AG09309 (cell line): ENCODE data around the gene GSG1.

Experiments
- DNase-seq: peaks from one replicate; pipeline ENCODE4 v3.0.0-alpha.2; 2010; ENCODE audit warnings: low read depth
- H3K4me3 ChIP-seq: 2 replicates; pipeline ENCODE4 v1.5.1; 2011; ENCODE audit warnings: mild to moderate bottlenecking, low read depth, low read length, moderate library complexity; ENCODE audit not compliant: control insufficient read depth
- TF ChIP-seq, protein P1 (sequence below): IDR thresholded peaks from 2 replicates; pipeline ENCODE4 v1.5.1; 2011; ENCODE audit warnings: mild to moderate bottlenecking, low read depth, low read length, inconsistent platforms; ENCODE audit not compliant: insufficient read depth, control insufficient read depth; ENCODE audit errors: missing control alignments

Gene GSG1

DNA sequence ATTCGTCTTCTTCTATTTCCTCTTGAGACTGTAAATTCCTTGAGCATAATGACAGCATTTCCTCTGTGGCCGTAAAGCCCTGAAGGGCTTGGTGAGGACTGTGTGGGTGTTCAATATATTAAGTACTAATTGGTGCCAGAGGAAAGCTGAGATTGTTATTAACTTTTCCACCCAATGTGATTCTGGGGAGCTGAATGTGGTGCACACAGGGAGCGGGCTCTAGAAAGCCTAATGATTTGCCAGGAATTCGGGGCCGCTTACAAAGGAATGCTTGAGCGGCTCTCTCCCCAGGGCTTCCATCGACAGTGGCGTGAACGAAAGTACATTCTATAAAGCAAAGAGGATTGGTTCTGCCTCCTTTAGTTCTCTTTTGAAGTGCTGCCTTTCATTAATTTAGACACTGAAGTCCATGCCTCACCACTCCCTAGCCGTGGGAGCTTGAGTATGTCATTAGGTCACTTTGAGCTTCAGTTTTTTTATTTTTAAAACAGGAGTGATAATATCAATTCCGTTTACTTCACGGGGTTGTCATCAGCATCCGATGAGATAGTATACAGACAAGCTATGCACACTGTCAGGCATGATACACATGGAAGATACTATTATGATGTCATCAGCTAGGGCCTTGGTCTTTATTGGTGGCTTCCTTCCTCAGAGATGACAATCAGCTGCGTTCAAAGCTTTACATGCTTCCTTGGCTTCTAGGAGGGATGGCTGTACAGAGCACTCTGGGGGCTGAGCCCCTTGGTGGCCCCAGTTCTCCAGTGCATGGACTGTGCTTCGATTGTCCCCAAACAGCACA lies 11.0 kb upstream of the GSG1 start:
- no peak overlapping the region for H3K4me3 ChIP-seq
- TF ChIP-seq, protein P1, sequence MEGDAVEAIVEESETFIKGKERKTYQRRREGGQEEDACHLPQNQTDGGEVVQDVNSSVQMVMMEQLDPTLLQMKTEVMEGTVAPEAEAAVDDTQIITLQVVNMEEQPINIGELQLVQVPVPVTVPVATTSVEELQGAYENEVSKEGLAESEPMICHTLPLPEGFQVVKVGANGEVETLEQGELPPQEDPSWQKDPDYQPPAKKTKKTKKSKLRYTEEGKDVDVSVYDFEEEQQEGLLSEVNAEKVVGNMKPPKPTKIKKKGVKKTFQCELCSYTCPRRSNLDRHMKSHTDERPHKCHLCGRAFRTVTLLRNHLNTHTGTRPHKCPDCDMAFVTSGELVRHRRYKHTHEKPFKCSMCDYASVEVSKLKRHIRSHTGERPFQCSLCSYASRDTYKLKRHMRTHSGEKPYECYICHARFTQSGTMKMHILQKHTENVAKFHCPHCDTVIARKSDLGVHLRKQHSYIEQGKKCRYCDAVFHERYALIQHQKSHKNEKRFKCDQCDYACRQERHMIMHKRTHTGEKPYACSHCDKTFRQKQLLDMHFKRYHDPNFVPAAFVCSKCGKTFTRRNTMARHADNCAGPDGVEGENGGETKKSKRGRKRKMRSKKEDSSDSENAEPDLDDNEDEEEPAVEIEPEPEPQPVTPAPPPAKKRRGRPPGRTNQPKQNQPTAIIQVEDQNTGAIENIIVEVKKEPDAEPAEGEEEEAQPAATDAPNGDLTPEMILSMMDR = no peak
- DNase-seq = no peak

DNA sequence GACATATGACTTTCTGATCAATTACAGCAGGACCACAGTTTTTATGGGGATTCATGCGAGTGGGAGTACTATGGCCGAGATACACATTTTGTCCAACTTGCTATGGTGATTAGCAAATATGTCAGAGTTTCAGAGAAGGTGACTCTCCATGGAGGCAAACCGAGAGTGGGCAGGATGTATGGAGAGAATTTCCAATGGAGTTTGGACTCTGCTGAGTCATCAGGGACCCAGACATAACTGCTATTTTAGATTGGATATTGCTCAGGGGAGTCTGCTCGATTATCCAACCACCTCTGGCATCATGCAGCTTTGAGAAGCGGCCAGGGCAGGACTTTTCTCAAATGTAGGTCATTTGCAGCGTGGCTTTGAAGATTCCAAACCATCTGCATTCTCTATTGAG lies 9.5 kb upstream of the GSG1 start:
- TF ChIP-seq, protein P1 = no peak

DNA sequence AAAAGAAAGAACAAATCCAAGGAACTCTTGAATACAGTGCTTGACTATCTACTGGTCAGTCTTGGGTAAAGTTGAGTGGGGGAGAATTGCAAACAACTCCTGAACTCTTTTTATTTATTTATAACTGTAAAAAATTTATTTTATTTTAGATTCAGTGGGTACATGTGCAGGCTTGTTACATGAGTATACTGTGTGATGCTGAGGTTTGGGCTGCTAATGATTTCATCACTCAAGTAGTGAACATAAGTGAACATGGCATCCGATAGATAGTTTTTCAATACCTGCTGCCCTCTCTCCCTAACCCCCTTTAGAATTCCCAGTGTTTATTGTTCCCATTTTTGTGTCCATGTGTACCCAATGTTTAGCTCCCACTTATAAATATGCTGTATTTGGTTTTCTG lies 3.2 kb upstream of the GSG1 start:
- no peak for DNase-seq
- TF ChIP-seq, protein P1 = no peak
- H3K4me3 ChIP-seq = no peak overlapping the region

More for the DNA sequence above, 9.5 kb upstream of the GSG1 start:
- no peak overlapping the region for H3K4me3 ChIP-seq
- DNase-seq = no peak

DNA sequence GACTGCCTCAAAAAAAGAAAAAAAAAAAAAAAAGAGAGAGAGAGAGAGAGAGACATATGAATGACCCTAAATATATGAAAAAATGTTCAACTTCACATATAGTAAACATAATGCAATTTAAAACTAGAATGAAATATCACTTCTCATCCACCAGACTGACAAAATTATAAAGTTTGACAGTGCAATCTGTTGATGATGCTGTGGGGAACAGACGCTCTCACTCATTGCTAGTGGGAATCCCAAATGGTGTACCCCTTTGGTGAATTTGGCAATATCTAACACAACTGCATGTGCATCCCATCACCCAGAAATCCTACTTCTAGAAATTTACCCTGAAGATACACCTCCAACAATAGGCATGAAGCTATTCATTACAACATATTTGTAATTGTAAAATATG lies 2.3 kb upstream of the GSG1 start:
- TF ChIP-seq, protein P1 = no peak
- H3K4me3 ChIP-seq = no peak overlapping the region
- DNase-seq = no peak

DNA sequence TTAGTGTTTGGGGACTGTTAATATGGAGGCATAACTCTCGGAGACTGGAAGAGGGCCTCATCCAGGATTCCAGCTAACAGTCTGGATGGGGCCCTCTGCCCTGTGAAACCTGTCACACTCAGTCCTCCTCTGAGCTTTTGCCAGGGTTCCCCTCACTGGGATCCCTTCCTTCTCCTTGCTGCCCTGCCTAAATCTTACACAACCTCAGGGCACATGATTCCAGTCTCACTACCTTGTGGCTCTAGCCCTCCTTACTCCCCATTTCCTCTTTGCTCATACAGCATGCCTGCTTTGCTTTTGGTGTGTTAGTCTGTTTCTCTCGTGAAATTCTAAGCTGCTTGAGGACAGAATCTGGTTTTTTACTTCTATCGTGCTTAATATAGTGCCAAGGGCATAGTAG lies 942 bp upstream of the GSG1 start:
- no peak overlapping the region for H3K4me3 ChIP-seq
- TF ChIP-seq, protein P1 = no peak
- no peak for DNase-seq

DNA sequence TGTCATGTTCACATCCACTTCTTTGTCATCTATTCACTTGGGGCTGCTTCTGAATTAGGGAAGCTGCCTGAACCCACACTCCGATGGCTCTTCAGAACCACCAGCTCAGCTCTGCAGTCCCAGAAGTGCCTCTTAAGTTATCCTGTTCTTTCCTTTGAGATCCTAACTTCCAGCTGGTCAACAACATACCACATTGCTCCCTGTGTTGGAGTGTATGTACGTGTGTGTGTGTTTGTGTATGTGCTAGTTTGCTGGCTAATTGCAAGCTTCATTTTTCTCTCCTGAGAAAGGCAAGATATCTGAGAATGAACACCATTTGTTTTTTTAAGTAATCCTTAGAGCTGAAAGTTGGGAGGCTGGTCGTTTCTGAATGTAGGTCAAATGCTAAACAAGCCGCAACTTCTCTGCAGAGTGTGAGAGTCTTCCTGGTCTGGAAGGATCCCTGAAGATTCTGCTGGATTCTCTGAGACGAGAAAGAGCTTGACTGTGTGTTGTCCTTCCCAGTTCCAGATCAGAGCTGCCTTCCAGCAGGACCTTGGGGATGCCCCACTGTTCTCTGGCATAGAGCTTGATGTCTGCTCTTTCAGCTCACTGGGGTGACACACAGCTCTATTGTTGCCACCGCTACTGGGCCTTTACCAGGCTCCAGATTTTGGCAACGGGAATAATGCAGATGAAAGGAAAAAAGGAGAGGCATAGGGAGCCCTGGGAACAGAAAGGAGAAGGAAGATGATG lies 839 bp downstream of the GSG1 start:
- TF ChIP-seq, protein P1 = no peak
- H3K4me3 ChIP-seq = no peak overlapping the region

More for the DNA sequence above, 839 bp downstream of the GSG1 start:
- DNase-seq = no peak
